CD14-positive monocyte (primary cell): ENCODE results near the gene CAMTA1. TPM values are rescaled to one million over a fixed set of nuclear protein-coding genes. Genes with fewer than 3 reads are reported as not detected.

Experiments
- DNase-seq, 3 donors: peaks; one replicate each; pipeline ENCODE4 v3.0.0-alpha.2; 2011 to 2022
- H2AFZ ChIP-seq: 2 replicates; pipeline ENCODE4 v1.6.0; 2012; ENCODE audit warnings: mild to moderate bottlenecking, low read depth, low read length, inconsistent platforms; ENCODE audit not compliant: insufficient read depth, poor library complexity, severe bottlenecking
- H3K27ac ChIP-seq, 2 donors: 1 replicate in 1 of 2; 2 replicates in 1 of 2; pipeline ENCODE4 v1.5.1; 2012 to 2013; ENCODE audit warnings: low read length in 2 of 2, control low read depth in 1 of 2, inconsistent platforms in 1 of 2, low read depth in 1 of 2, mild to moderate bottlenecking in 1 of 2
- H3K27me3 ChIP-seq, 2 donors: one replicate each; pipeline versions ENCODE4 v1.6.0 to v1.6.1; 2011 to 2013; ENCODE audit warnings: low read length in 2 of 2; ENCODE audit not compliant: control insufficient read depth in 2 of 2, insufficient read depth in 2 of 2
- H3K36me3 ChIP-seq, 2 donors: replicated peaks in 1 of 2; 1 replicate in 1 of 2; 2 replicates in 1 of 2; pipeline versions ENCODE4 v1.5.1 to v1.6.1; 2012 to 2013; ENCODE audit warnings: low read length in 2 of 2, control low read depth in 1 of 2, inconsistent platforms in 1 of 2, mild to moderate bottlenecking in 1 of 2; ENCODE audit not compliant: insufficient read depth in 2 of 2, control insufficient read depth in 1 of 2
- H3K4me1 ChIP-seq, 2 donors: 1 replicate in 1 of 2; 2 replicates in 1 of 2; pipeline versions ENCODE4 v1.5.1 to v1.6.1; 2012 to 2013; ENCODE audit warnings: low read length in 2 of 2, control low read depth in 1 of 2, inconsistent platforms in 1 of 2, mild to moderate bottlenecking in 1 of 2, moderate library complexity in 1 of 2; ENCODE audit not compliant: insufficient read depth in 2 of 2, control insufficient read depth in 1 of 2
- H3K4me2 ChIP-seq: replicated peaks from 2 replicates; pipeline ENCODE3; 2012; ENCODE audit warnings: low read length, moderate library complexity, mild to moderate bottlenecking; ENCODE audit not compliant: poor library complexity, severe bottlenecking; ENCODE audit errors: extremely low read depth
- H3K4me3 ChIP-seq, 3 experiments: fragments of 200-600 bp in 1 of 3; sonication (generic) in 1 of 3; replicated peaks in 1 of 3; 1 replicate in 2 of 3; 2 replicates in 1 of 3; pipeline ENCODE4 v1.5.1; 2011 to 2013; ENCODE audit warnings: low read length in 3 of 3, mild to moderate bottlenecking in 3 of 3, control low read depth in 2 of 3, low read depth in 2 of 3, inconsistent platforms in 1 of 3, moderate library complexity in 1 of 3
- H3K79me2 ChIP-seq: 2 replicates; pipeline ENCODE4 v1.6.0; 2012; ENCODE audit warnings: mild to moderate bottlenecking, control low read depth, inconsistent platforms, low read length, moderate library complexity; ENCODE audit not compliant: insufficient read depth
- H3K9ac ChIP-seq: 2 replicates; pipeline ENCODE4 v1.6.0; 2017; ENCODE audit warnings: low read length, mild to moderate bottlenecking; ENCODE audit not compliant: insufficient read depth, poor library complexity, severe bottlenecking
- H3K9me3 ChIP-seq, 2 donors: replicated peaks in 1 of 2; 1 replicate in 1 of 2; 2 replicates in 1 of 2; pipeline versions ENCODE4 v1.5.1 to v1.6.1; 2012 to 2013; ENCODE audit warnings: low read length in 2 of 2, control low read depth in 1 of 2; ENCODE audit not compliant: control insufficient read depth in 1 of 2, insufficient read depth in 1 of 2
- H4K20me1 ChIP-seq: 2 replicates; pipeline ENCODE4 v1.6.0; 2012; ENCODE audit warnings: mild to moderate bottlenecking, low read length, control low read depth, moderate library complexity; ENCODE audit not compliant: insufficient read depth
- H3K27ac Mint-ChIP-seq, 7 donors: one replicate each; pipeline ENCODE4 v1.8.0; 2020; ENCODE audit warnings: mild to moderate bottlenecking in 7 of 7, mixed read lengths in 7 of 7, moderate library complexity in 6 of 7, inconsistent platforms in 2 of 7
- H3K27me3 Mint-ChIP-seq, 3 donors: one replicate each; pipeline ENCODE4 v1.8.0; 2021 to 2022; ENCODE audit warnings: low read depth in 3 of 3, mild to moderate bottlenecking in 3 of 3, mixed read lengths in 3 of 3, moderate library complexity in 3 of 3, inconsistent platforms in 1 of 3
- H3K36me3 Mint-ChIP-seq, 2 donors: one replicate each; pipeline ENCODE4 v1.8.0; 2020; ENCODE audit warnings: mixed read lengths in 2 of 2, inconsistent platforms in 1 of 2, mild to moderate bottlenecking in 1 of 2
- H3K4me1 Mint-ChIP-seq: one replicate; pipeline ENCODE4 v1.8.0; 2020; ENCODE audit warnings: mild to moderate bottlenecking, mixed read lengths
- H3K4me3 Mint-ChIP-seq, 2 donors: one replicate each; pipeline ENCODE4 v1.8.0; 2020; ENCODE audit warnings: mild to moderate bottlenecking in 2 of 2, mixed read lengths in 2 of 2, moderate library complexity in 1 of 2
- H3K9me3 Mint-ChIP-seq, 7 donors: one replicate each; pipeline ENCODE4 v1.8.0; 2020 to 2022; ENCODE audit warnings: mixed read lengths in 7 of 7, mild to moderate bottlenecking in 6 of 7, moderate library complexity in 6 of 7, inconsistent platforms in 2 of 7
- CTCF ChIP-seq: fragments of 200-600 bp; IDR thresholded peaks from one replicate; pipeline ENCODE4 v1.8.0; 2022; ENCODE audit warnings: antibody characterized with exemption, mild to moderate bottlenecking
- WGBS: methylation state at CpG from one replicate; pipeline ENCODE4 v1.1.5; 2013; ENCODE audit warnings: missing lambda C conversion rate; ENCODE audit not compliant: insufficient coverage; 5-methylcytosine and 5-hydroxymethylcytosine counted together
- intact Hi-C, 2 donors: fragments of 100-400 bp; cut with micrococcal nuclease; formaldehyde crosslinking; loops; one replicate each; pipeline versions ENCODE4 v1.15.0 to v1.15.1; 2023
- polyA plus RNA-seq, 3 donors: library from polyadenylated mRNA; depleted of rRNA in 1 of 3; unstranded in 2 of 3; stranded (reverse) in 1 of 3; fragments of 300-500 nt in 2 of 3; fragments of >200 nt in 1 of 3; fragmentation: Illumina TruSeq in 2 of 3; gene quantifications; 1 replicate in 2 of 3; 2 replicates in 1 of 3; pipeline ENCODE4 v1.2.3, GENCODE V29; 2012 to 2021

Gene CAMTA1
- polyA plus RNA-seq, 3 donors: 52.0 to 89.6 (median 78.3) TPM

GRCh38 chr1:7422966-7423365 lies 637.7 kb downstream of the CAMTA1 start:
- no peak for DNase-seq
- Histone ChIP-seq H3K4me3 (no peak overlapping the region), H3K27ac (no peak overlapping the region), H3K4me1 (no peaks in the 10 kb centered on the region), H3K79me2 (no peaks in the 10 kb centered on the region), H3K9me3 (peaks cover under 1 to 8% of the 10 kb centered on the region in 2 donors), H3K27me3 (no peaks in the 10 kb centered on the region), H2AFZ (no peak overlapping the region), H4K20me1 (no peaks in the 10 kb centered on the region), H3K4me2 (no peak overlapping the region), H3K36me3 (no peaks in the 10 kb centered on the region), H3K9ac (no peak overlapping the region)
- H3K36me3 Mint-ChIP-seq: no peaks in the 10 kb centered on the region
- H3K27ac Mint-ChIP-seq: no peak overlapping the region
- intact Hi-C loops: no loop called here
- no peak overlapping the region for H3K4me3 Mint-ChIP-seq
- peaks cover 6 to 16% (median 11%) of the 10 kb centered on the region in 7 donors for H3K9me3 Mint-ChIP-seq
- H3K27me3 Mint-ChIP-seq: peaks cover 3 to 10% (median 4%) of the 10 kb centered on the region in 3 donors
- no peaks in the 10 kb centered on the region for H3K4me1 Mint-ChIP-seq
- TF ChIP-seq CTCF: no peak
- WGBS: 86% methylated on average over 9 of the region's 9 CpGs

- H3K4me1 ChIP-seq: no peaks in the 10 kb centered on the region
- H3K4me3 Mint-ChIP-seq: no peak overlapping the region
- no peak overlapping the region for H3K4me2 ChIP-seq
- no peaks in the 10 kb centered on the region for H3K36me3 ChIP-seq
- 79% methylated on average over 6 of the region's 9 CpGs for WGBS
- no peaks in the 10 kb centered on the region for H3K27me3 ChIP-seq
- peaks cover 0 to 6% (median 2%) of the 10 kb centered on the region in 7 donors for H3K9me3 Mint-ChIP-seq
- TF ChIP-seq CTCF: no peak
- H3K4me3 ChIP-seq: no peak overlapping the region
- no peaks in the 10 kb centered on the region for H3K36me3 Mint-ChIP-seq
- no peak overlapping the region for H3K27ac ChIP-seq
- intact Hi-C loops: no loop called here
- no peak overlapping the region for H3K27ac Mint-ChIP-seq
- no peaks in the 10 kb centered on the region for H3K79me2 ChIP-seq
- peaks cover 2 to 9% (median 4%) of the 10 kb centered on the region in 3 donors for H3K27me3 Mint-ChIP-seq
- no peak overlapping the region for H3K9ac ChIP-seq
- no peaks in the 10 kb centered on the region for H3K9me3 ChIP-seq
- no peak overlapping the region for H2AFZ ChIP-seq
- no peak for DNase-seq
- H4K20me1 ChIP-seq: no peaks in the 10 kb centered on the region
- no peaks in the 10 kb centered on the region for H3K4me1 Mint-ChIP-seq
Observed at GRCh38 chr1:7424352-7424890, 639.2 kb downstream of the CAMTA1 start.
